H1 (cell line): ENCODE results near the gene SRP9. TPM values are rescaled to one million over a fixed set of nuclear protein-coding genes. Genes with fewer than 3 reads are reported as not detected.

Experiments used
- CTCF ChIA-PET: fragments of 300-600 bp; sonication (Branson Sonifier 250); formaldehyde crosslinking; loops from one replicate; lab custom pipeline; 2021; ENCODE audit not compliant: partially characterized antibody; lab: Charles Lee
- POLR2A ChIA-PET: fragments of 300-600 bp; sonication (Branson Sonifier 250); formaldehyde crosslinking; loops from one replicate; lab custom pipeline; 2021; ENCODE audit warnings: inconsistent platforms; ENCODE audit not compliant: partially characterized antibody; lab: Charles Lee
- DNase-seq, 2 experiments: peaks; one replicate each; pipeline versions ENCODE4 v3.0.0 to v3.0.0-alpha.2; 2010 to 2022; ENCODE audit warnings: low spot score in 2 of 2, low read depth in 1 of 2, mixed read lengths in 1 of 2
- FAIRE-seq: peaks from 2 replicates; lab custom pipeline; 2011; peaks lifted over from hg19 to GRCh38; lab: Jason Lieb, UNC
- H2AFZ ChIP-seq: 2 replicates; pipeline ENCODE4 v1.8.1; 2012; ENCODE audit warnings: low read length, inconsistent platforms
- H2AK5ac ChIP-seq: 2 replicates; pipeline ENCODE4 v1.6.1; 2013; ENCODE audit warnings: low read depth, low read length
- H2BK120ac ChIP-seq: replicated peaks from 2 replicates; pipeline ENCODE3; 2013; ENCODE audit warnings: low read depth, low read length, inconsistent platforms
- H2BK12ac ChIP-seq: 2 replicates; pipeline ENCODE4 v1.6.1; 2013; ENCODE audit warnings: low read depth, low read length
- H2BK15ac ChIP-seq: 2 replicates; pipeline ENCODE4 v1.6.1; 2013; ENCODE audit warnings: low read length
- H2BK20ac ChIP-seq: 2 replicates; pipeline ENCODE4 v1.6.1; 2013; ENCODE audit warnings: low read length
- H2BK5ac ChIP-seq: 2 replicates; pipeline ENCODE4 v1.6.1; 2013; ENCODE audit warnings: low read depth, low read length
- H3K14ac ChIP-seq: 2 replicates; pipeline ENCODE4 v1.6.1; 2013; ENCODE audit warnings: inconsistent platforms; ENCODE audit not compliant: insufficient read length
- H3K18ac ChIP-seq: 2 replicates; pipeline ENCODE4 v1.6.1; 2013; ENCODE audit warnings: low read length; ENCODE audit errors: extremely low read depth
- H3K23ac ChIP-seq: 2 replicates; pipeline ENCODE4 v1.6.1; 2013; ENCODE audit warnings: inconsistent platforms; ENCODE audit not compliant: insufficient read length
- H3K23me2 ChIP-seq: 2 replicates; pipeline ENCODE4 v1.6.1; 2013; ENCODE audit warnings: low read depth, low read length
- H3K27ac ChIP-seq: 2 replicates; pipeline ENCODE4 v1.6.1; 2011; ENCODE audit warnings: low read depth, low read length, inconsistent platforms
- H3K27me3 ChIP-seq, 4 experiments: replicated peaks in 1 of 4; 1 replicate in 1 of 4; 2 replicates in 3 of 4; pipeline versions ENCODE4 v1.6.1 to v1.8.1; 2011 to 2013; ENCODE audit warnings: low read length in 3 of 4, mild to moderate bottlenecking in 3 of 4, inconsistent platforms in 2 of 4, mixed read lengths in 2 of 4, moderate library complexity in 1 of 4; ENCODE audit not compliant: control insufficient read depth in 3 of 4, insufficient read depth in 3 of 4; ENCODE audit errors: extremely low read depth in 1 of 4
- H3K36me3 ChIP-seq, 4 experiments: 2 replicates each; pipeline versions ENCODE4 v1.6.1 to v1.8.1; 2011 to 2013; ENCODE audit warnings: mild to moderate bottlenecking in 4 of 4, low read length in 3 of 4, moderate library complexity in 2 of 4, control low read depth in 1 of 4, inconsistent platforms in 1 of 4; ENCODE audit not compliant: insufficient read depth in 4 of 4, control insufficient read depth in 2 of 4
- H3K4ac ChIP-seq: replicated peaks from 2 replicates; pipeline ENCODE3; 2013; ENCODE audit warnings: low read length, low read depth, mixed read lengths, inconsistent platforms; ENCODE audit not compliant: insufficient read length
- H3K4me1 ChIP-seq, 4 experiments: replicated peaks in 1 of 4; 1 replicate in 1 of 4; 2 replicates in 3 of 4; pipeline versions ENCODE4 v1.6.1 to v1.8.1; 2011 to 2013; ENCODE audit warnings: low read length in 3 of 4, inconsistent platforms in 2 of 4, mixed read lengths in 1 of 4; ENCODE audit not compliant: insufficient read depth in 4 of 4, control insufficient read depth in 3 of 4
- H3K4me2 ChIP-seq, 2 experiments: 2 replicates each; pipeline versions ENCODE4 v1.6.1 to v1.8.1; 2011 to 2013; ENCODE audit warnings: low read depth in 2 of 2, low read length in 2 of 2, control low read depth in 1 of 2, inconsistent platforms in 1 of 2, mild to moderate bottlenecking in 1 of 2; ENCODE audit not compliant: insufficient read depth in 1 of 2
- H3K4me3 ChIP-seq, 4 experiments: fragments of 200-600, 300-600 bp in 1 of 4; sonication (generic), shearing (Covaris generic), sonication (Bioruptor Twin) in 1 of 4; 2 replicates each; pipeline versions ENCODE4 v1.5.1 to v1.8.1; 2011 to 2016; ENCODE audit warnings: low read length in 4 of 4, low read depth in 3 of 4, control low read depth in 2 of 4, inconsistent platforms in 2 of 4, mild to moderate bottlenecking in 2 of 4, mixed read lengths in 1 of 4, moderate library complexity in 1 of 4; ENCODE audit not compliant: insufficient read depth in 2 of 4; ENCODE audit errors: extremely low read depth in 1 of 4
- H3K56ac ChIP-seq: replicated peaks from 2 replicates; pipeline ENCODE3; 2013; ENCODE audit warnings: low read depth, mild to moderate bottlenecking, mixed read lengths, low read length, inconsistent platforms; ENCODE audit not compliant: insufficient read length
- H3K79me1 ChIP-seq: 2 replicates; pipeline ENCODE4 v1.6.1; 2013; ENCODE audit warnings: low read depth, low read length, control low read depth
- H3K79me2 ChIP-seq, 2 experiments: 2 replicates each; pipeline versions ENCODE4 v1.6.1 to v1.8.1; 2012 to 2013; ENCODE audit warnings: low read length in 2 of 2, mild to moderate bottlenecking in 2 of 2, inconsistent platforms in 1 of 2; ENCODE audit not compliant: insufficient read depth in 2 of 2, control insufficient read depth in 1 of 2
- H3K9ac ChIP-seq, 4 experiments: replicated peaks in 1 of 4; 1 replicate in 1 of 4; 2 replicates in 3 of 4; pipeline versions ENCODE4 v1.6.1 to v1.8.1; 2011 to 2013; ENCODE audit warnings: low read depth in 3 of 4, low read length in 3 of 4, control low read depth in 2 of 4, mild to moderate bottlenecking in 2 of 4, moderate library complexity in 2 of 4, inconsistent platforms in 1 of 4; ENCODE audit errors: extremely low read depth in 1 of 4
- H3K9me3 ChIP-seq, 2 experiments: 2 replicates each; pipeline versions ENCODE4 v1.6.1 to v1.8.1; 2012 to 2013; ENCODE audit warnings: mild to moderate bottlenecking in 2 of 2, moderate library complexity in 2 of 2, control low read depth in 1 of 2, inconsistent platforms in 1 of 2, low read depth in 1 of 2, low read length in 1 of 2, mixed read lengths in 1 of 2; ENCODE audit not compliant: insufficient read depth in 2 of 2
- H4K20me1 ChIP-seq, 2 experiments: replicated peaks in 1 of 2; 2 replicates each; pipeline versions ENCODE3 to v1.8.1; 2011 to 2013; ENCODE audit warnings: inconsistent platforms in 2 of 2, low read length in 2 of 2, mild to moderate bottlenecking in 1 of 2; ENCODE audit not compliant: insufficient read depth in 2 of 2, control insufficient read depth in 1 of 2
- H4K5ac ChIP-seq: 2 replicates; pipeline ENCODE4 v1.6.1; 2013; ENCODE audit warnings: low read length, low read depth, mixed read lengths, inconsistent platforms; ENCODE audit not compliant: insufficient read length
- H4K8ac ChIP-seq: 2 replicates; pipeline ENCODE4 v1.8.0; 2013; ENCODE audit warnings: mild to moderate bottlenecking, moderate library complexity, low read length, inconsistent platforms; ENCODE audit not compliant: insufficient read depth; ENCODE audit errors: extremely low read depth
- H4K91ac ChIP-seq: replicated peaks from 2 replicates; pipeline ENCODE3; 2013; ENCODE audit warnings: low read length, mixed read lengths, inconsistent platforms; ENCODE audit not compliant: insufficient read length
- BACH1 ChIP-seq: IDR thresholded peaks from 2 replicates; pipeline ENCODE4 v1.6.1; 2012; ENCODE audit warnings: low read length, improper control_type of control experiment
- BRCA1 ChIP-seq: IDR thresholded peaks from 2 replicates; pipeline ENCODE4 v1.6.1; 2012; ENCODE audit warnings: low read depth, low read length, improper control_type of control experiment
- whole genome bisulfite sequencing, 2 experiments: shearing (Covaris generic) in 1 of 2; methylation state at CpG; one replicate each; pipeline versions ENCODE4 v1.1.6 to v1.1.7; 2013 to 2015; ENCODE audit warnings: low lambda C conversion rate in 2 of 2, mixed read lengths in 2 of 2, inconsistent platforms in 1 of 2, low coverage in 1 of 2, missing lambda C conversion rate in 1 of 2; ENCODE audit not compliant: insufficient replicate concordance in 2 of 2, insufficient coverage in 1 of 2, insufficient read length in 1 of 2; ENCODE audit errors: extremely low coverage in 1 of 2, missing lambda C conversion rate in 1 of 2; 5-methylcytosine and 5-hydroxymethylcytosine counted together
- polyA plus RNA-seq, 7 experiments: library from polyadenylated mRNA; depleted of rRNA in 3 of 7; stranded (reverse) in 5 of 7; unstranded in 2 of 7; fragments of >200 nt in 5 of 7; fragments of 200-250 nt in 2 of 7; gene quantifications; 1 replicate in 5 of 7; 2 replicates in 1 of 7; 4 replicates in 1 of 7; pipeline versions ENCODE4 v1.2.1 to v1.2.3, GENCODE V29; 2011 to 2013; ENCODE audit warnings: missing spikeins in 2 of 7, mixed read lengths in 2 of 7
- total RNA-seq: library from RNA; stranded (reverse); fragmentation: NEBNext Ultra II Directional; extraction: Animal tissue kit (Norgen Biotek cat#: 25700); gene quantifications from 2 replicates; pipeline ENCODE4 v1.2.1, GENCODE V29; 2021

Gene SRP9
- total and polyA plus RNA-seq, 2 of the 8 experiments (the other 6 are each of a cell fraction or from before 2014, with no cell fraction given) = 446 to 572 TPM

GRCh38 chr1:225765982-225766674 lies 11.5 kb upstream of the SRP9 start:
- Histone ChIP-seq H4K20me1 (no peaks in the 10 kb centered on the region), H2BK12ac (no peak overlapping the region), H4K91ac (no peak overlapping the region), H3K14ac (no peak overlapping the region), H3K23ac (no peak overlapping the region), H3K79me1 (no peaks in the 10 kb centered on the region), H2BK20ac (no peak overlapping the region), H3K27me3 (no peaks in the 10 kb centered on the region; a peak in 1 of 7 replicates), H2AK5ac (no peak overlapping the region), H3K27ac (no peak overlapping the region), H3K4me2 (no peak overlapping the region), H3K23me2 (0 out of 2 replicates have a peak, but pooled peaks cover 2% of the 10 kb centered on the region), H4K5ac (no peak overlapping the region), H2BK120ac (no peak overlapping the region), H3K4me1 (peaks cover 0 to 19% (median 12%) of the 10 kb centered on the region in 4 experiments; a peak in 6 of 7 replicates), H3K4ac (no peak overlapping the region), H3K36me3 (no peaks in the 10 kb centered on the region), H3K18ac (no peak overlapping the region), H3K4me3 (no peak overlapping the region), H2BK15ac (no peak overlapping the region), H2BK5ac (no peak overlapping the region), H3K9ac (no peak overlapping the region; a peak in 1 of 7 replicates), H4K8ac (no peak overlapping the region), H3K56ac (no peak overlapping the region), H3K9me3 (no peaks in the 10 kb centered on the region), H3K79me2 (no peaks in the 10 kb centered on the region), H2AFZ (no peak overlapping the region)
- FAIRE-seq (no peak), DNase-seq (no peak)
- TF ChIP-seq BRCA1 (no peak), BACH1 (no peak)
- ChIA-PET POLR2A (interaction anchor here (2.4 kb wide), 1 partner anchor 12 kb away, joined by 9 read pairs; the partner anchor contains the start of gene SRP9), CTCF (interaction anchor here (0.9 to 8.9 kb wide), 4 partner anchors 12 to 287 kb away, joined by 3 to 229 read pairs (median 6); no protein-coding TSS in a partner anchor)
- WGBS, 2 experiments = 92% methylated on average over 6 of the region's 6 CpGs; no CpG with 5 or more reads in 1 of the 2 experiments
